Natural killer cell (primary cell): Measurements from ENCODE around the gene SPATS2L. TPM values are rescaled to one million over a fixed set of nuclear protein-coding genes. Genes with fewer than 3 reads are reported as not detected.

Source experiments
- ATAC-seq, 3 donors: fragments of 150-1000 bp in 2 of 3; fragments of 200-7000 bp in 1 of 3; cut with Tn5 transposase; 1 replicate in 1 of 3; 2 replicates in 2 of 3; pipeline ENCODE4 v1.10.0; 2021; ENCODE audit warnings: mild to moderate bottlenecking in 2 of 3, moderate library complexity in 2 of 3
- DNase-seq, 2 donors: peaks; one replicate each; pipeline versions ENCODE4 v3.0.0 to v3.0.0-alpha.2; 2013 to 2021; ENCODE audit warnings: mixed read lengths in 1 of 2
- H3K27ac ChIP-seq: one replicate; pipeline ENCODE4 v1.5.1; 2013; ENCODE audit warnings: mild to moderate bottlenecking, low read length
- H3K27me3 ChIP-seq: one replicate; pipeline ENCODE4 v1.6.1; 2013; ENCODE audit warnings: low read length; ENCODE audit not compliant: control insufficient read depth, insufficient read depth
- H3K36me3 ChIP-seq: one replicate; pipeline ENCODE4 v1.6.1; 2013; ENCODE audit warnings: low read length; ENCODE audit not compliant: control insufficient read depth, insufficient read depth
- H3K4me1 ChIP-seq: one replicate; pipeline ENCODE4 v1.6.1; 2013; ENCODE audit warnings: low read length; ENCODE audit not compliant: control insufficient read depth, insufficient read depth
- H3K4me3 ChIP-seq: one replicate; pipeline ENCODE4 v1.5.1; 2013; ENCODE audit warnings: low read length
- H3K9me3 ChIP-seq: one replicate; pipeline ENCODE4 v1.6.1; 2013; ENCODE audit warnings: low read length; ENCODE audit not compliant: control insufficient read depth, insufficient read depth
- H3K27ac Mint-ChIP-seq, 2 donors: one replicate each; pipeline ENCODE4 v1.8.0; 2022; ENCODE audit warnings: mild to moderate bottlenecking in 2 of 2, mixed read lengths in 2 of 2, moderate library complexity in 1 of 2
- H3K27me3 Mint-ChIP-seq, 2 donors: one replicate each; pipeline ENCODE4 v1.8.0; 2022; ENCODE audit warnings: low read depth in 2 of 2, mixed read lengths in 2 of 2
- H3K36me3 Mint-ChIP-seq: one replicate; pipeline ENCODE4 v1.8.0; 2022; ENCODE audit warnings: mixed read lengths
- H3K4me1 Mint-ChIP-seq, 2 donors: one replicate each; pipeline ENCODE4 v1.8.0; 2022; ENCODE audit warnings: mixed read lengths in 2 of 2
- H3K4me3 Mint-ChIP-seq: one replicate; pipeline ENCODE4 v1.8.0; 2022; ENCODE audit warnings: mild to moderate bottlenecking, moderate library complexity, mixed read lengths
- H3K9me3 Mint-ChIP-seq, 2 donors: one replicate each; pipeline ENCODE4 v1.8.0; 2022; ENCODE audit warnings: mixed read lengths in 2 of 2
- CTCF ChIP-seq: fragments of 200-600 bp; IDR thresholded peaks from one replicate; pipeline ENCODE4 v1.8.0; 2022; ENCODE audit warnings: antibody characterized with exemption
- WGBS: methylation state at CpG from one replicate; pipeline ENCODE4 v1.1.7; 2013; ENCODE audit warnings: missing lambda C conversion rate; ENCODE audit not compliant: insufficient coverage; 5-methylcytosine and 5-hydroxymethylcytosine counted together
- intact Hi-C: fragments of 100-400 bp; cut with micrococcal nuclease; formaldehyde crosslinking; loops from one replicate; pipeline ENCODE4 v1.14.2; 2022
- total RNA-seq, 4 donors: library from RNA; stranded (reverse); fragments of 120-200 nt in 1 of 4; gene quantifications; one replicate each; pipeline versions ENCODE4 v1.2.3 to v1.2.4, GENCODE V29; 2013 to 2022

SPATS2L gene
- total RNA-seq, 3 donors from 2014 or later (not counting 1 experiment from before 2014, with no cell fraction given): 3.8 to 10.9 (median 4.4) TPM

- Mint-ChIP-seq H3K9me3 (no peaks in the 10 kb centered on the region), H3K27me3 (no peaks in the 10 kb centered on the region), H3K27ac (no peak overlapping the region), H3K4me1 (peaks cover 6 to 8% of the 10 kb centered on the region in 2 donors), H3K4me3 (no peak overlapping the region), H3K36me3 (no peaks in the 10 kb centered on the region)
- Histone ChIP-seq H3K27me3 (no peaks in the 10 kb centered on the region), H3K4me3 (no peak overlapping the region), H3K9me3 (no peaks in the 10 kb centered on the region), H3K4me1 (peaks cover 4% of the 10 kb centered on the region), H3K36me3 (no peaks in the 10 kb centered on the region), H3K27ac (no peak overlapping the region)
- ATAC-seq: no peak
- intact Hi-C loops: no loop called here
- WGBS: 100% methylated on average over 4 of the region's 6 CpGs
- DNase-seq: no peak
- no peak for TF ChIP-seq CTCF
Measured at GRCh38 chr2:200382874-200383273, 76.4 kb downstream of the SPATS2L start.

GRCh38 chr2:200383380-200384110 lies 77.1 kb downstream of the SPATS2L start:
- no peaks in the 10 kb centered on the region for H3K9me3 Mint-ChIP-seq
- H3K36me3 Mint-ChIP-seq: no peaks in the 10 kb centered on the region
- peak; percentile 78 to 91 (median 86) for ATAC-seq
- Histone ChIP-seq H3K27me3 (no peaks in the 10 kb centered on the region), H3K9me3 (no peaks in the 10 kb centered on the region), H3K36me3 (no peaks in the 10 kb centered on the region), H3K27ac (no peak overlapping the region), H3K4me1 (peaks cover 4% of the 10 kb centered on the region), H3K4me3 (peak overlapping the region; percentile 8)
- peak overlapping the region; percentile 72 for H3K4me3 Mint-ChIP-seq
- 83% methylated on average over 3 of the region's 6 CpGs for WGBS
- peak overlapping the region; percentile 47 to 76 for H3K27ac Mint-ChIP-seq
- peak in 1 of 2 donors; percentile 67 for DNase-seq
- peaks cover 6 to 8% of the 10 kb centered on the region in 2 donors for H3K4me1 Mint-ChIP-seq
- no peak for TF ChIP-seq CTCF
- intact Hi-C loops: no loop called here
- H3K27me3 Mint-ChIP-seq: no peaks in the 10 kb centered on the region

GRCh38 chr2:200385063-200385635 lies 78.7 kb downstream of the SPATS2L start:
- intact Hi-C loops: no loop called here
- Histone ChIP-seq H3K4me3 (no peak overlapping the region), H3K9me3 (no peaks in the 10 kb centered on the region), H3K4me1 (peaks cover 4% of the 10 kb centered on the region), H3K27ac (no peak overlapping the region), H3K36me3 (no peaks in the 10 kb centered on the region), H3K27me3 (no peaks in the 10 kb centered on the region)
- H3K4me3 Mint-ChIP-seq: no peak overlapping the region
- H3K27ac Mint-ChIP-seq: no peak overlapping the region
- TF ChIP-seq CTCF: no peak
- H3K9me3 Mint-ChIP-seq: no peaks in the 10 kb centered on the region
- ATAC-seq (no peak), DNase-seq (no peak)
- WGBS: 91% methylated on average over 4 of the region's 5 CpGs
- H3K36me3 Mint-ChIP-seq: no peaks in the 10 kb centered on the region
- peaks cover 6 to 8% of the 10 kb centered on the region in 2 donors for H3K4me1 Mint-ChIP-seq
- H3K27me3 Mint-ChIP-seq: no peaks in the 10 kb centered on the region
